Measurements from ENCODE around the gene SBF2. TPM values are rescaled to one million over a fixed set of nuclear protein-coding genes. Genes with fewer than 3 reads are reported as not detected.
A peak's percentile ranks its signal among the peaks of the same experiment; 100 is the strongest.

The SBF2 gene
- total and polyA plus RNA-seq, 2 donors (not counting 1 experiment from before 2014, with no cell fraction given) = 5.6 to 17.7 TPM

DNA sequence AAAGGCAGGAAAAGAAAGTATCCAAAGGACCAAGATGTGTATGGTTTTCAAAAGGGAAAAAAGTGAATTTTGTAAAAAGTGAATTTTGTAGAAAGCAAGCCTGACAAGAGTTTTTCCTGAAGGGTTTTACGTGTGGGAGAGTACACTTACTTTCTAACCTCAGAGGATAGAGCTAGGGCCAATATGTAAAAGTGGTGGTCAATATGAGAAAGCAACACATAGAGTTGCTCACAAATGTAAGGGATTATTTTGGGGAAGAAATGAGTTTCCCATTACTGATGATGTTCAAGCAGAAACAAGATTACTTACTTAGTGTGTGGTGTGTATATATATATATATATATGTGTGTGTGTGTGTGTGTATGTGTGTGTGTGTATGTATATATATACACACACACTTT, 467.6 kb downstream of the SBF2 start:
- H3K4me2 ChIP-seq (replicated peaks; ENCODE audit: low read depth, low read length, poor library complexity, severe bottlenecking) = no peak overlapping the region
- no CpG with 5 or more reads among the region's 1 CpG for WGBS (ENCODE audit: insufficient coverage)
- Mint-ChIP-seq H3K27ac (peak overlapping the region; percentile 13), H3K9me3 (ENCODE audit: insufficient read depth) (no peaks in the 10 kb centered on the region), H3K27me3 (no peaks in the 10 kb centered on the region), H3K4me1 (no peaks in the 10 kb centered on the region), H3K4me3 (no peak overlapping the region)
- no peak overlapping the region for H3K27ac ChIP-seq (ENCODE audit: low read length in 2 of 2)
- H3K36me3 ChIP-seq (replicated peaks in 1 of 2; ENCODE audit: control extremely low read depth in 1 of 2, control insufficient read depth in 1 of 2, extremely low read depth in 1 of 2, insufficient read depth in 2 of 2, low read length in 1 of 2) = no peaks in the 10 kb centered on the region
- POLR2A ChIA-PET = no interaction called here
- H3K27me3 ChIP-seq (replicated peaks in 1 of 4; ENCODE audit: control extremely low read depth in 1 of 4, control insufficient read depth in 3 of 4, insufficient read depth in 4 of 4, low read length in 3 of 4) = no peaks in the 10 kb centered on the region
- CTCF ChIA-PET = no interaction called here
- H3K4me1 ChIP-seq (ENCODE audit: control insufficient read depth in 2 of 2, insufficient read depth in 2 of 2, low read length in 2 of 2) = no peaks in the 10 kb centered on the region
- intact Hi-C loops (cut with micrococcal nuclease) = no loop called here
- no peak for ATAC-seq (ENCODE audit: low read depth)
- no peak overlapping the region for H3K9ac ChIP-seq (ENCODE audit: low read length)
- H4K20me1 ChIP-seq (ENCODE audit: control insufficient read depth, insufficient read depth, low read length, poor library complexity, severe bottlenecking) = no peaks in the 10 kb centered on the region
- no peaks in the 10 kb centered on the region for H3K9me3 ChIP-seq (ENCODE audit: control extremely low read depth in 1 of 3, control insufficient read depth in 2 of 3, insufficient read depth in 1 of 3, low read length in 2 of 3)
- H3K4me3 ChIP-seq (ENCODE audit: control extremely low read depth in 1 of 5, extremely low read depth in 1 of 5, insufficient read depth in 1 of 5, low read depth in 2 of 5, low read length in 4 of 5) = no peak overlapping the region
- TF ChIP-seq, protein P1, sequence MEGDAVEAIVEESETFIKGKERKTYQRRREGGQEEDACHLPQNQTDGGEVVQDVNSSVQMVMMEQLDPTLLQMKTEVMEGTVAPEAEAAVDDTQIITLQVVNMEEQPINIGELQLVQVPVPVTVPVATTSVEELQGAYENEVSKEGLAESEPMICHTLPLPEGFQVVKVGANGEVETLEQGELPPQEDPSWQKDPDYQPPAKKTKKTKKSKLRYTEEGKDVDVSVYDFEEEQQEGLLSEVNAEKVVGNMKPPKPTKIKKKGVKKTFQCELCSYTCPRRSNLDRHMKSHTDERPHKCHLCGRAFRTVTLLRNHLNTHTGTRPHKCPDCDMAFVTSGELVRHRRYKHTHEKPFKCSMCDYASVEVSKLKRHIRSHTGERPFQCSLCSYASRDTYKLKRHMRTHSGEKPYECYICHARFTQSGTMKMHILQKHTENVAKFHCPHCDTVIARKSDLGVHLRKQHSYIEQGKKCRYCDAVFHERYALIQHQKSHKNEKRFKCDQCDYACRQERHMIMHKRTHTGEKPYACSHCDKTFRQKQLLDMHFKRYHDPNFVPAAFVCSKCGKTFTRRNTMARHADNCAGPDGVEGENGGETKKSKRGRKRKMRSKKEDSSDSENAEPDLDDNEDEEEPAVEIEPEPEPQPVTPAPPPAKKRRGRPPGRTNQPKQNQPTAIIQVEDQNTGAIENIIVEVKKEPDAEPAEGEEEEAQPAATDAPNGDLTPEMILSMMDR (IDR thresholded peaks at IDR 0.05) = no peak
- TF ChIP-seq EZH2 (IDR thresholded peaks at IDR 0.05; ENCODE audit: borderline replicate concordance, insufficient read depth, low read depth, low read length, poor library complexity, severe bottlenecking) = no peak
- no peak for DNase-seq
- no peak overlapping the region for H2AFZ ChIP-seq (ENCODE audit: insufficient read depth, low read depth, low read length, poor library complexity, severe bottlenecking)
- no peaks in the 10 kb centered on the region for H3K79me2 ChIP-seq (ENCODE audit: control insufficient read depth, insufficient read depth, low read length)

DNA sequence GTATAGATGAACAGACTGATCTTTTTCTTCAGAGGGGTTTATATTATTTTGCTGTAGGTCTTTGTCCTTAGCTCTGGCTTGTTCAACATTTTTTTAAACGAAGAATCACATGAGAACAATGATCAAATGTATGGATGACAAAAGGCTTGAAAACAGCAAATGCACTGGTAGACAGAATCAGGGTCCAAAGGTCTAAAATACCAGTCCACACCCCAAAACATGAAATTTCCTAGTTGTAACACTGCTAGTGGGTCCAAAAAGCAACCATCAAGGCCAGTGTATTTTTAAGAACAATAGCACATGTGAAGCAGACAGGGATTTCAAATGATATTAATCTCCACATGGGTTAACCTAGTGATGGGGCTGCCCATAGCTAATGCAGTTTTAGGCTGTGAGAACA, 468.1 kb downstream of the SBF2 start:
- TF ChIP-seq, protein P1 (IDR thresholded peaks at IDR 0.05) = no peak
- TF ChIP-seq EZH2 (IDR thresholded peaks at IDR 0.05; ENCODE audit: borderline replicate concordance, insufficient read depth, low read depth, low read length, poor library complexity, severe bottlenecking) = no peak
- Mint-ChIP-seq H3K27ac (peak overlapping the region; percentile 13), H3K27me3 (no peaks in the 10 kb centered on the region), H3K4me1 (no peaks in the 10 kb centered on the region), H3K4me3 (no peak overlapping the region), H3K9me3 (ENCODE audit: insufficient read depth) (no peaks in the 10 kb centered on the region)
- H3K27ac ChIP-seq (ENCODE audit: low read length in 2 of 2) = no peak overlapping the region
- no peaks in the 10 kb centered on the region for H3K27me3 ChIP-seq (replicated peaks in 1 of 4; ENCODE audit: control extremely low read depth in 1 of 4, control insufficient read depth in 3 of 4, insufficient read depth in 4 of 4, low read length in 3 of 4)
- CTCF ChIA-PET = no interaction called here
- no peaks in the 10 kb centered on the region for H3K4me1 ChIP-seq (ENCODE audit: control insufficient read depth in 2 of 2, insufficient read depth in 2 of 2, low read length in 2 of 2)
- no peak overlapping the region for H2AFZ ChIP-seq (ENCODE audit: insufficient read depth, low read depth, low read length, poor library complexity, severe bottlenecking)
- no peaks in the 10 kb centered on the region for H3K79me2 ChIP-seq (ENCODE audit: control insufficient read depth, insufficient read depth, low read length)
- H3K4me3 ChIP-seq (ENCODE audit: control extremely low read depth in 1 of 5, extremely low read depth in 1 of 5, insufficient read depth in 1 of 5, low read depth in 2 of 5, low read length in 4 of 5) = no peak overlapping the region
- intact Hi-C loops (cut with micrococcal nuclease) = no loop called here
- no peaks in the 10 kb centered on the region for H4K20me1 ChIP-seq (ENCODE audit: control insufficient read depth, insufficient read depth, low read length, poor library complexity, severe bottlenecking)
- no peak overlapping the region for H3K9ac ChIP-seq (ENCODE audit: low read length)
- H3K4me2 ChIP-seq (replicated peaks; ENCODE audit: low read depth, low read length, poor library complexity, severe bottlenecking) = no peak overlapping the region
- DNase-seq (no peak), ATAC-seq (ENCODE audit: low read depth) (no peak)
- no peaks in the 10 kb centered on the region for H3K36me3 ChIP-seq (replicated peaks in 1 of 2; ENCODE audit: control extremely low read depth in 1 of 2, control insufficient read depth in 1 of 2, extremely low read depth in 1 of 2, insufficient read depth in 2 of 2, low read length in 1 of 2)
- no peaks in the 10 kb centered on the region for H3K9me3 ChIP-seq (ENCODE audit: control extremely low read depth in 1 of 3, control insufficient read depth in 2 of 3, insufficient read depth in 1 of 3, low read length in 2 of 3)
- POLR2A ChIA-PET = no interaction called here
- WGBS (ENCODE audit: insufficient coverage) = no CpG with 5 or more reads among the region's 1 CpG

Measured in B cell (primary cell).